GM12878 (cell line): ENCODE data around the gene KAT2A. TPM values are rescaled to one million over a fixed set of nuclear protein-coding genes. Genes with fewer than 3 reads are reported as not detected.

Experiments used
- ATAC-seq: fragments of 200-7000 bp; cut with Tn5 transposase; 3 replicates; pipeline ENCODE4 v1.9.1; 2020; ENCODE audit warnings: mild to moderate bottlenecking, moderate library complexity
- BruUV-seq: library from RNA; stranded (reverse); fragments of 400-500 nt; replicated peaks from 2 replicates; lab custom pipeline; 2021; lab: Mats Ljungman, UMichigan
- CTCF ChIA-PET: fragments of 300-600 bp; sonication (Branson Sonifier 250); formaldehyde crosslinking; extraction: SDS; loops from one replicate; lab custom pipeline; 2021; ENCODE audit warnings: inconsistent platforms; lab: Yijun Ruan, JAX
- POLR2A ChIA-PET: fragments of 350-600 bp; formaldehyde crosslinking; extraction: SDS; loops from one replicate; lab custom pipeline; 2021; ENCODE audit warnings: inconsistent platforms; lab: Charles Lee
- RAD21 ChIA-PET: fragments of 300-600 bp; sonication (Branson Sonifier 250); formaldehyde crosslinking; loops from one replicate; lab custom pipeline; 2023; ENCODE audit warnings: antibody characterized with exemption; ENCODE audit not compliant: unreplicated experiment; lab: Charles Lee
- SMC1A ChIA-PET: fragments of 300-600 bp; sonication (Branson Sonifier 250); formaldehyde crosslinking; loops from one replicate; lab custom pipeline; 2023; ENCODE audit not compliant: unreplicated experiment, uncharacterized antibody; lab: Charles Lee
- DNase-seq: peaks from one replicate; pipeline ENCODE4 v3.0.0-alpha.2; 2011; ENCODE audit warnings: low read depth, low spot score
- FAIRE-seq: peaks from 3 replicates; lab custom pipeline; 2011; peaks lifted over from hg19 to GRCh38; lab: Jason Lieb, UNC
- H2AFZ ChIP-seq: 2 replicates; pipeline ENCODE4 v1.6.0; 2011; ENCODE audit warnings: low read depth, low read length, control low read depth; ENCODE audit not compliant: control insufficient read depth
- H3K27ac ChIP-seq: 2 replicates; pipeline ENCODE4 v1.5.1; 2011; ENCODE audit warnings: control low read depth; ENCODE audit not compliant: control insufficient read depth, insufficient read depth
- H3K27me3 ChIP-seq, 2 experiments: replicated peaks in 1 of 2; 2 replicates each; pipeline versions ENCODE4 v1.6.0 to v1.6.1; 2011; ENCODE audit warnings: low read length in 1 of 2; ENCODE audit not compliant: control insufficient read depth in 2 of 2, insufficient read depth in 2 of 2
- H3K36me3 ChIP-seq, 2 experiments: 2 replicates each; pipeline ENCODE4 v1.5.1; 2011; ENCODE audit warnings: low read length in 1 of 2; ENCODE audit not compliant: control insufficient read depth in 2 of 2, insufficient read depth in 2 of 2
- H3K4me1 ChIP-seq: 2 replicates; pipeline ENCODE4 v1.6.1; 2011; ENCODE audit warnings: mild to moderate bottlenecking, low read length, moderate library complexity, mixed read lengths; ENCODE audit not compliant: control insufficient read depth, insufficient read depth
- H3K4me2 ChIP-seq: 2 replicates; pipeline ENCODE4 v1.6.0; 2011; ENCODE audit warnings: control low read depth; ENCODE audit not compliant: control insufficient read depth, insufficient read depth
- H3K4me3 ChIP-seq: fragments of 200-600 bp; sonication (generic); 2 replicates; pipeline ENCODE4 v1.5.1; 2016
- H3K79me2 ChIP-seq: 2 replicates; pipeline ENCODE4 v1.6.0; 2011; ENCODE audit warnings: low read length; ENCODE audit not compliant: control insufficient read depth, insufficient read depth
- H3K9ac ChIP-seq: 2 replicates; pipeline ENCODE4 v1.8.0; 2011; ENCODE audit warnings: low read length, control low read depth, mixed read lengths; ENCODE audit not compliant: control insufficient read depth, insufficient read depth
- H3K9me3 ChIP-seq: replicated peaks from 3 replicates; pipeline ENCODE4 v1.5.1; 2011; ENCODE audit warnings: mild to moderate bottlenecking, low read length; ENCODE audit not compliant: control insufficient read depth, insufficient read depth
- H4K20me1 ChIP-seq: 2 replicates; pipeline ENCODE4 v1.6.0; 2011; ENCODE audit not compliant: control insufficient read depth, insufficient read depth
- EED ChIP-seq: sonication (generic); IDR thresholded peaks from 2 replicates; pipeline ENCODE4 v1.6.1; 2016; ENCODE audit warnings: antibody characterized with exemption, low read depth
- EP300 ChIP-seq, 2 experiments: fragments of 150-350 bp in 1 of 2; IDR thresholded peaks; 2 replicates each; pipeline ENCODE4 v1.6.1; 2011 to 2012; ENCODE audit warnings: low read depth in 2 of 2, low read length in 2 of 2, borderline replicate concordance in 1 of 2, improper control_type of control experiment in 1 of 2, inconsistent platforms in 1 of 2; ENCODE audit not compliant: control insufficient read depth in 1 of 2
- HDGF ChIP-seq: fragments of 450-650 bp; IDR thresholded peaks from 2 replicates; pipeline ENCODE4 v1.6.1; 2016; ENCODE audit warnings: antibody characterized with exemption
- MAX ChIP-seq: IDR thresholded peaks from 2 replicates; pipeline ENCODE4 v1.6.1; 2012; ENCODE audit warnings: low read depth, low read length, improper control_type of control experiment
- MEF2A ChIP-seq: IDR thresholded peaks from 2 replicates; pipeline ENCODE4 v1.6.1; 2011; ENCODE audit warnings: low read depth, mild to moderate bottlenecking, low read length, moderate library complexity; ENCODE audit not compliant: insufficient read depth
- NFYB ChIP-seq: IDR thresholded peaks from 2 replicates; pipeline ENCODE4 v1.6.1; 2011; ENCODE audit warnings: low read depth, mild to moderate bottlenecking, low read length, improper control_type of control experiment, moderate library complexity; ENCODE audit not compliant: insufficient read depth
- USF2 ChIP-seq: IDR thresholded peaks from 2 replicates; pipeline ENCODE4 v1.6.1; 2011; ENCODE audit warnings: low read depth, low read length, improper control_type of control experiment, borderline replicate concordance
- ZBTB33 ChIP-seq: fragments of 450-650 bp; IDR thresholded peaks from 2 replicates; pipeline ENCODE4 v1.6.1; 2017; ENCODE audit warnings: mild to moderate bottlenecking
- ZNF24 ChIP-seq: fragments of 450-650 bp; IDR thresholded peaks from 2 replicates; pipeline ENCODE4 v1.6.1; 2017; ENCODE audit warnings: antibody characterized with exemption, mild to moderate bottlenecking
- WGBS: methylation state at CpG from one replicate; pipeline ENCODE4 v1.1.6; 2016; ENCODE audit warnings: low lambda C conversion rate; ENCODE audit not compliant: insufficient replicate concordance, insufficient coverage; ENCODE audit errors: missing lambda C conversion rate; 5-methylcytosine and 5-hydroxymethylcytosine counted together
- in situ Hi-C: fragments of 300-500 bp; cut with MboI; formaldehyde crosslinking; loops from 9 replicates; pipeline ENCODE4 v1.14.3; 2018; ENCODE audit warnings: mixed read lengths
- intact Hi-C: fragments of 100-400 bp; cut with micrococcal nuclease; formaldehyde crosslinking; loops from one replicate; pipeline ENCODE4 v1.14.2; 2022; ENCODE audit not compliant: unreplicated experiment
- polyA plus RNA-seq, 11 experiments: library from polyadenylated mRNA; depleted of rRNA in 4 of 11; unstranded in 6 of 11; stranded (reverse) in 5 of 11; fragments of >200 nt; fragmentation: Nextera tagmentation in 4 of 11; fragmentation: Illumina TruSeq in 1 of 11; extraction: Ambion mirVana in 4 of 11; extraction: Trizol in 1 of 11; gene quantifications; 1 replicate in 1 of 11; 2 replicates in 10 of 11; pipeline versions ENCODE4 v1.2.1 to v1.2.3, GENCODE V29; 2011 to 2016; ENCODE audit warnings: inconsistent platforms in 2 of 11, missing spikeins in 2 of 11, low read depth in 1 of 11
- total RNA-seq, 4 experiments: library from RNA; depleted of rRNA in 3 of 4; stranded (reverse); fragments of >200 nt in 3 of 4; fragmentation: Illumina TruSeq in 1 of 4; extraction: Trizol in 1 of 4; gene quantifications; 2 replicates each; pipeline versions ENCODE4 v1.2.1 to v1.2.3, GENCODE V29; 2013 to 2021

Gene KAT2A
- total and polyA plus RNA-seq, 10 of the 15 experiments (the other 5 are each of a cell fraction or from before 2014, with no cell fraction given) = 0.85 to 47.5 (median 14.6) TPM

- H3K79me2 ChIP-seq = no peaks in the 10 kb centered on the region
- CTCF ChIA-PET = interaction anchor here (0.7 to 6.5 kb wide), 23 partner anchors 9 to 116 kb away, joined by 3 to 100 read pairs (median 6); partner anchors contain the start of genes CNP, DHX58, DNAJC7 and KAT2A
- SMC1A ChIA-PET = interaction anchor here (0.6 to 3.2 kb wide), 13 partner anchors 16 to 214 kb away, joined by 3 to 17 read pairs (median 3); partner anchors contain the start of genes CNP and DHX58
- intact Hi-C loops (loop anchor here (5.0 kb wide), 1 partner anchor 37 kb away; no protein-coding TSS in a partner anchor), in situ Hi-C loops (no loop called here)
- no peaks in the 10 kb centered on the region for H3K36me3 ChIP-seq
- peaks cover 11% of the 10 kb centered on the region for H3K4me1 ChIP-seq
- ATAC-seq (no peak), DNase-seq (no peak), FAIRE-seq (no peak)
- RAD21 ChIA-PET = interaction anchor here (0.8 to 1.7 kb wide), 7 partner anchors 40 to 116 kb away, joined by 3 to 7 read pairs (median 4); partner anchors contain the start of genes DHX58, DNAJC7 and KCNH4
- H3K9ac ChIP-seq = no peak overlapping the region
- no peaks in the 10 kb centered on the region for H4K20me1 ChIP-seq
- H3K9me3 ChIP-seq = no peaks in the 10 kb centered on the region
- WGBS = 49% methylated on average over 2 of the region's 2 CpGs
- H2AFZ ChIP-seq = no peak overlapping the region
- H3K4me3 ChIP-seq = no peak overlapping the region
- no peak overlapping the region for H3K4me2 ChIP-seq
- TF ChIP-seq MAX = no peak
- no peak for TF ChIP-seq HDGF
- no peak for TF ChIP-seq ZBTB33
- no peak for TF ChIP-seq USF2
- TF ChIP-seq EED = no peak
- TF ChIP-seq ZNF24 = no peak
- TF ChIP-seq MEF2A = no peak
- TF ChIP-seq NFYB = no peak
- TF ChIP-seq EP300 (IDR thresholded peaks at IDR 0.05; ENCODE audit: borderline replicate concordance in 1 of 2, control insufficient read depth in 1 of 2, low read depth in 2 of 2, low read length in 2 of 2) = no peak
- POLR2A ChIA-PET = interaction anchor here (0.6 to 1.3 kb wide), 3 partner anchors 37 to 54 kb away, joined by 4 to 5 read pairs (median 4); partner anchors contain the start of gene DHX58
- no peaks in the 10 kb centered on the region for H3K27me3 ChIP-seq
- BruUV-seq = no TSS peak
- no peak overlapping the region for H3K27ac ChIP-seq
These were observed 56.0 kb downstream of the KAT2A start for GRCh38 chr17:42065201-42065600.

Other genes with a start within 250 kb of the KAT2A start
Only the 7 nearest of the 15 such genes appear.
- gene C17orf113, start 70.8 kb downstream of the KAT2A start, total RNA-seq (2014; rRNA removed) = 0.11 and 0.17 TPM in 2 replicates
- gene C17orf113, start 70.8 kb downstream of the KAT2A start, total RNA-seq (2014; rRNA removed; fragmentation: Illumina TruSeq; extraction: Trizol) = not detected in 2 replicates
- gene C17orf113, start 70.8 kb downstream of the KAT2A start, total RNA-seq (2021) = 0.08 and 0.11 TPM in 2 replicates
- gene C17orf113, start 70.8 kb downstream of the KAT2A start, polyA plus RNA-seq (2011; rRNA removed) = 0.06 and 0.08 TPM in 2 replicates
- 0.03 TPM in 1 of 2 replicates, not detected in the other for gene C17orf113, start 70.8 kb downstream of the KAT2A start, polyA plus RNA-seq (2014; fragmentation: Illumina TruSeq; extraction: Trizol)
- gene C17orf113, start 70.8 kb downstream of the KAT2A start, polyA plus RNA-seq (2014; fragmentation: Nextera tagmentation; extraction: Ambion mirVana) = not detected
- gene C17orf113, start 70.8 kb downstream of the KAT2A start, polyA plus RNA-seq (2014; rRNA removed) = 0.14 and 0.27 TPM in 2 replicates
- under 1 TPM; 0.03 to 0.04 TPM for gene C17orf113, start 70.8 kb downstream of the KAT2A start, polyA plus RNA-seq (2016; fragmentation: Nextera tagmentation; extraction: Ambion mirVana)
- gene ZNF385C, start 22.9 kb downstream of the KAT2A start, total RNA-seq (2014; rRNA removed) = not detected in 2 replicates
- gene ZNF385C, start 22.9 kb downstream of the KAT2A start, total RNA-seq (2014; rRNA removed; fragmentation: Illumina TruSeq; extraction: Trizol) = 0.09 TPM in 1 of 2 replicates, not detected in the other
- gene ZNF385C, start 22.9 kb downstream of the KAT2A start, total RNA-seq (2021) = not detected in 2 replicates
- 0.07 and 0.09 TPM in 2 replicates for gene ZNF385C, start 22.9 kb downstream of the KAT2A start, polyA plus RNA-seq (2011; rRNA removed)
- gene ZNF385C, start 22.9 kb downstream of the KAT2A start, polyA plus RNA-seq (2014; fragmentation: Illumina TruSeq; extraction: Trizol) = 0.07 and 0.11 TPM in 2 replicates
- not detected for gene ZNF385C, start 22.9 kb downstream of the KAT2A start, polyA plus RNA-seq (2014; fragmentation: Nextera tagmentation; extraction: Ambion mirVana)
- gene ZNF385C, start 22.9 kb downstream of the KAT2A start, polyA plus RNA-seq (2014; rRNA removed) = 0.04 and 0.20 TPM in 2 replicates
- gene ZNF385C, start 22.9 kb downstream of the KAT2A start, polyA plus RNA-seq (2016; fragmentation: Nextera tagmentation; extraction: Ambion mirVana) = under 1 TPM; 0.06 to 0.11 TPM
- 24.5 and 26.4 TPM in 2 replicates for gene DHX58, start 8.7 kb downstream of the KAT2A start, total RNA-seq (2014; rRNA removed)
- gene DHX58, start 8.7 kb downstream of the KAT2A start, total RNA-seq (2014; rRNA removed; fragmentation: Illumina TruSeq; extraction: Trizol) = 16.2 and 18.6 TPM in 2 replicates
- 26.1 and 29.9 TPM in 2 replicates for gene DHX58, start 8.7 kb downstream of the KAT2A start, total RNA-seq (2021)
- 50.8 and 69.8 TPM in 2 replicates for gene DHX58, start 8.7 kb downstream of the KAT2A start, polyA plus RNA-seq (2011; rRNA removed)
- 6.8 and 16.5 TPM in 2 replicates for gene DHX58, start 8.7 kb downstream of the KAT2A start, polyA plus RNA-seq (2014; fragmentation: Illumina TruSeq; extraction: Trizol)
- gene DHX58, start 8.7 kb downstream of the KAT2A start, polyA plus RNA-seq (2014; fragmentation: Nextera tagmentation; extraction: Ambion mirVana) = 1 to 10 TPM; 3.5 to 3.7 TPM
- 31.1 and 33.1 TPM in 2 replicates for gene DHX58, start 8.7 kb downstream of the KAT2A start, polyA plus RNA-seq (2014; rRNA removed)
- 10 to 100 TPM in 1 of 2 experiments, 1 to 10 TPM in 1; 8.4 to 11.2 TPM for gene DHX58, start 8.7 kb downstream of the KAT2A start, polyA plus RNA-seq (2016; fragmentation: Nextera tagmentation; extraction: Ambion mirVana)
- not detected in 2 replicates for gene HSPB9, start 1.4 kb upstream of the KAT2A start, total RNA-seq (2014; rRNA removed)
- not detected in 2 replicates for gene HSPB9, start 1.4 kb upstream of the KAT2A start, total RNA-seq (2014; rRNA removed; fragmentation: Illumina TruSeq; extraction: Trizol)
- not detected in 2 replicates for gene HSPB9, start 1.4 kb upstream of the KAT2A start, total RNA-seq (2021)
- gene HSPB9, start 1.4 kb upstream of the KAT2A start, polyA plus RNA-seq (2011; rRNA removed) = 0.04 and 0.07 TPM in 2 replicates
- gene HSPB9, start 1.4 kb upstream of the KAT2A start, polyA plus RNA-seq (2014; fragmentation: Illumina TruSeq; extraction: Trizol) = not detected in 2 replicates
- gene HSPB9, start 1.4 kb upstream of the KAT2A start, polyA plus RNA-seq (2014; fragmentation: Nextera tagmentation; extraction: Ambion mirVana) = not detected
- gene HSPB9, start 1.4 kb upstream of the KAT2A start, polyA plus RNA-seq (2014; rRNA removed) = not detected in 2 replicates
- under 1 TPM; 0.11 to 0.40 TPM for gene HSPB9, start 1.4 kb upstream of the KAT2A start, polyA plus RNA-seq (2016; fragmentation: Nextera tagmentation; extraction: Ambion mirVana)
- 52.9 and 60.5 TPM in 2 replicates for gene RAB5C, start 33.6 kb upstream of the KAT2A start, total RNA-seq (2014; rRNA removed)
- 42.3 and 42.9 TPM in 2 replicates for gene RAB5C, start 33.6 kb upstream of the KAT2A start, total RNA-seq (2014; rRNA removed; fragmentation: Illumina TruSeq; extraction: Trizol)
- 67.7 and 70.7 TPM in 2 replicates for gene RAB5C, start 33.6 kb upstream of the KAT2A start, total RNA-seq (2021)
- gene RAB5C, start 33.6 kb upstream of the KAT2A start, polyA plus RNA-seq (2011; rRNA removed) = 51.7 and 90.4 TPM in 2 replicates
- 40.8 and 80.7 TPM in 2 replicates for gene RAB5C, start 33.6 kb upstream of the KAT2A start, polyA plus RNA-seq (2014; fragmentation: Illumina TruSeq; extraction: Trizol)
- gene RAB5C, start 33.6 kb upstream of the KAT2A start, polyA plus RNA-seq (2014; fragmentation: Nextera tagmentation; extraction: Ambion mirVana) = 1 to 10 TPM; 1.2 to 1.7 TPM
- 91.9 and 94.4 TPM in 2 replicates for gene RAB5C, start 33.6 kb upstream of the KAT2A start, polyA plus RNA-seq (2014; rRNA removed)
- gene RAB5C, start 33.6 kb upstream of the KAT2A start, polyA plus RNA-seq (2016; fragmentation: Nextera tagmentation; extraction: Ambion mirVana) = 10 to 100 TPM; 49.9 to 51.7 TPM
- gene KCNH4, start 59.8 kb upstream of the KAT2A start, total RNA-seq (2014; rRNA removed) = 0.06 TPM in 1 of 2 replicates, not detected in the other
- 0.09 TPM in 1 of 2 replicates, not detected in the other for gene KCNH4, start 59.8 kb upstream of the KAT2A start, total RNA-seq (2014; rRNA removed; fragmentation: Illumina TruSeq; extraction: Trizol)
- 0.19 and 0.26 TPM in 2 replicates for gene KCNH4, start 59.8 kb upstream of the KAT2A start, total RNA-seq (2021)
- gene KCNH4, start 59.8 kb upstream of the KAT2A start, polyA plus RNA-seq (2011; rRNA removed) = 0.39 and 0.88 TPM in 2 replicates
- 0.12 TPM in 1 of 2 replicates, not detected in the other for gene KCNH4, start 59.8 kb upstream of the KAT2A start, polyA plus RNA-seq (2014; fragmentation: Illumina TruSeq; extraction: Trizol)
- gene KCNH4, start 59.8 kb upstream of the KAT2A start, polyA plus RNA-seq (2014; fragmentation: Nextera tagmentation; extraction: Ambion mirVana) = under 1 TPM in 1 of 2 experiments, not detected in 1; 0.04 TPM
- gene KCNH4, start 59.8 kb upstream of the KAT2A start, polyA plus RNA-seq (2014; rRNA removed) = 0.10 and 0.30 TPM in 2 replicates
- gene KCNH4, start 59.8 kb upstream of the KAT2A start, polyA plus RNA-seq (2016; fragmentation: Nextera tagmentation; extraction: Ambion mirVana) = under 1 TPM; 0.03 to 0.09 TPM
- not detected in 2 replicates for gene HCRT, start 64.1 kb upstream of the KAT2A start, total RNA-seq (2014; rRNA removed)
- not detected in 2 replicates for gene HCRT, start 64.1 kb upstream of the KAT2A start, total RNA-seq (2014; rRNA removed; fragmentation: Illumina TruSeq; extraction: Trizol)
- gene HCRT, start 64.1 kb upstream of the KAT2A start, total RNA-seq (2021) = 0.41 TPM in 1 of 2 replicates, not detected in the other
- not detected in 2 replicates for gene HCRT, start 64.1 kb upstream of the KAT2A start, polyA plus RNA-seq (2011; rRNA removed)
- gene HCRT, start 64.1 kb upstream of the KAT2A start, polyA plus RNA-seq (2014; fragmentation: Illumina TruSeq; extraction: Trizol) = not detected in 2 replicates
- gene HCRT, start 64.1 kb upstream of the KAT2A start, polyA plus RNA-seq (2014; fragmentation: Nextera tagmentation; extraction: Ambion mirVana) = not detected
- not detected in 2 replicates for gene HCRT, start 64.1 kb upstream of the KAT2A start, polyA plus RNA-seq (2014; rRNA removed)
- not detected for gene HCRT, start 64.1 kb upstream of the KAT2A start, polyA plus RNA-seq (2016; fragmentation: Nextera tagmentation; extraction: Ambion mirVana)